ENCODE results near the gene CEP350.

DNA sequence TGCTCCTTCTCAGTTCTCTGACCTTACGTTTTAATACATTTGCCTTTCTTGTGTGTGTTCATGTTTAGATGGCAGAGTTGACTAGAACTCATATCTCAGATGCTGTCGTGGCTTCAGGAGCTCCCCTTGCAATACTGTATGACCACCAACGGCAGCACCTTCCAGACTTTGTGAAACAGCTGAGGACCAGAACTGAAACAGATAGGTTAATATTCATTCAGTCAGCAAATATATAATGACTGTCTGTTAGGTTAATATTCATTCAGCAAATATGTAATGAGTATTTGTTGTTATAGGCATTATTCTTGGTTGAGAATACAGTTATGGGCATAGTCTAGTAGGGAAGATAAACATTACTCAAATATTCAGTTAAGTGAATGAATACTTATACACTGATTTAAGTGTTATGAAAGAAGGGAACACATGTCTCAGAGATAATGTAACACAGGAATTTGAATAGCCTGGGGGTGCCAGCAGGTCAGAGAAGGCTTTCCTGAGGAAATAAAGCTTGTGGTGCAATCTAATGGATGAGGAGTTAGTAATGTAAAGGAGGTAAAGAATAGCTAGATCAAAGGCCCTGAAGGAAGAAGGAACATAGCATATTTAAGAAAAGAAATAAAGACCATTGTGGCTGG is 88.5 kb downstream of the CEP350 start:
- TF ChIP-seq POLR2AphosphoS5 (IDR thresholded peaks at IDR 0.05) (no peak), POLR2A (IDR thresholded peaks at IDR 0.05) (no peak)
- TF ChIP-seq, protein P1, sequence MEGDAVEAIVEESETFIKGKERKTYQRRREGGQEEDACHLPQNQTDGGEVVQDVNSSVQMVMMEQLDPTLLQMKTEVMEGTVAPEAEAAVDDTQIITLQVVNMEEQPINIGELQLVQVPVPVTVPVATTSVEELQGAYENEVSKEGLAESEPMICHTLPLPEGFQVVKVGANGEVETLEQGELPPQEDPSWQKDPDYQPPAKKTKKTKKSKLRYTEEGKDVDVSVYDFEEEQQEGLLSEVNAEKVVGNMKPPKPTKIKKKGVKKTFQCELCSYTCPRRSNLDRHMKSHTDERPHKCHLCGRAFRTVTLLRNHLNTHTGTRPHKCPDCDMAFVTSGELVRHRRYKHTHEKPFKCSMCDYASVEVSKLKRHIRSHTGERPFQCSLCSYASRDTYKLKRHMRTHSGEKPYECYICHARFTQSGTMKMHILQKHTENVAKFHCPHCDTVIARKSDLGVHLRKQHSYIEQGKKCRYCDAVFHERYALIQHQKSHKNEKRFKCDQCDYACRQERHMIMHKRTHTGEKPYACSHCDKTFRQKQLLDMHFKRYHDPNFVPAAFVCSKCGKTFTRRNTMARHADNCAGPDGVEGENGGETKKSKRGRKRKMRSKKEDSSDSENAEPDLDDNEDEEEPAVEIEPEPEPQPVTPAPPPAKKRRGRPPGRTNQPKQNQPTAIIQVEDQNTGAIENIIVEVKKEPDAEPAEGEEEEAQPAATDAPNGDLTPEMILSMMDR (IDR thresholded peaks at IDR 0.05), result no peak
